ENCODE measurements around the gene CACNA2D3. TPM values are rescaled to one million over a fixed set of nuclear protein-coding genes. Genes with fewer than 3 reads are reported as not detected.

Gene CACNA2D3
- polyA plus RNA-seq, 1 donor (not counting 4 experiments of a cell fraction or from before 2014, with no cell fraction given) = 0.08 TPM

- no peaks in the 10 kb centered on the region for H3K4me1 ChIP-seq (ENCODE audit: control insufficient read depth, extremely low read depth, insufficient read depth, low read length)
- H3K4me2 ChIP-seq (ENCODE audit: control insufficient read depth, extremely low read depth, insufficient read depth, low read depth, low read length) = no peak overlapping the region
- no peaks in the 10 kb centered on the region for H3K9me3 ChIP-seq (ENCODE audit: control insufficient read depth, low read depth, low read length)
- H3K9me1 ChIP-seq (ENCODE audit: control insufficient read depth, extremely low read depth, insufficient read depth, low read length) = no peaks in the 10 kb centered on the region
- H4K20me1 ChIP-seq (ENCODE audit: control insufficient read depth, extremely low read depth, insufficient read depth, low read length) = no peaks in the 10 kb centered on the region
- dilution Hi-C loops (cut with MboI; ENCODE audit: extremely low pct_ligation_motif_present, low sequenced_read_pairs) = no loop called here
- no peak overlapping the region for H2AFZ ChIP-seq (ENCODE audit: control insufficient read depth, low read length)
- peaks cover 19% of the 10 kb centered on the region for H3K27me3 ChIP-seq (ENCODE audit: control insufficient read depth, extremely low read depth, insufficient read depth, low read length)
- H3K36me3 ChIP-seq (ENCODE audit: control insufficient read depth in 2 of 2, extremely low read depth in 1 of 2, insufficient read depth in 2 of 2, low read length in 2 of 2) = no peaks in the 10 kb centered on the region
- H3K4me3 ChIP-seq (ENCODE audit: control insufficient read depth in 2 of 3, extremely low read depth in 1 of 3, insufficient read depth in 2 of 3, low read depth in 1 of 3, low read length in 3 of 3) = no peak overlapping the region
- DNase-seq (ENCODE audit: low read depth, low spot score) (no peak), FAIRE-seq (no peak)
- H3K27ac ChIP-seq (ENCODE audit: control insufficient read depth, insufficient read depth, low read length) = no peak overlapping the region
- no peak for TF ChIP-seq CTCF (optimal IDR thresholded peaks at IDR 0.05 in 1 of 3, IDR thresholded peaks at IDR 0.05 in 1 of 3, conservative IDR thresholded peaks at IDR 0.05 in 1 of 3; ENCODE audit: extremely low read depth in 1 of 3, insufficient read depth in 2 of 3, low read length in 3 of 3)
- no peak for TF ChIP-seq EZH2 (IDR thresholded peaks at IDR 0.05; ENCODE audit: low read length)
- H3K79me2 ChIP-seq (ENCODE audit: control insufficient read depth, insufficient read depth, low read length) = no peaks in the 10 kb centered on the region
- H3K9ac ChIP-seq (ENCODE audit: control insufficient read depth, extremely low read depth, insufficient read depth, low read length) = no peak overlapping the region
These were observed 35.5 kb upstream of the CACNA2D3 start for GRCh38 chr3:54086652-54087405.

GRCh38 chr3:54087581-54088410 lies 34.6 kb upstream of the CACNA2D3 start:
- no peaks in the 10 kb centered on the region for H3K36me3 ChIP-seq (ENCODE audit: control insufficient read depth in 2 of 2, extremely low read depth in 1 of 2, insufficient read depth in 2 of 2, low read length in 2 of 2)
- H3K79me2 ChIP-seq (ENCODE audit: control insufficient read depth, insufficient read depth, low read length) = no peaks in the 10 kb centered on the region
- no peaks in the 10 kb centered on the region for H3K9me1 ChIP-seq (ENCODE audit: control insufficient read depth, extremely low read depth, insufficient read depth, low read length)
- DNase-seq (ENCODE audit: low read depth, low spot score) (no peak), FAIRE-seq (no peak)
- H3K9ac ChIP-seq (ENCODE audit: control insufficient read depth, extremely low read depth, insufficient read depth, low read length) = no peak overlapping the region
- H3K9me3 ChIP-seq (ENCODE audit: control insufficient read depth, low read depth, low read length) = no peaks in the 10 kb centered on the region
- H3K4me2 ChIP-seq (ENCODE audit: control insufficient read depth, extremely low read depth, insufficient read depth, low read depth, low read length) = no peak overlapping the region
- H3K27ac ChIP-seq (ENCODE audit: control insufficient read depth, insufficient read depth, low read length) = no peak overlapping the region
- no peaks in the 10 kb centered on the region for H4K20me1 ChIP-seq (ENCODE audit: control insufficient read depth, extremely low read depth, insufficient read depth, low read length)
- dilution Hi-C loops (cut with MboI; ENCODE audit: extremely low pct_ligation_motif_present, low sequenced_read_pairs) = no loop called here
- H3K27me3 ChIP-seq (ENCODE audit: control insufficient read depth, extremely low read depth, insufficient read depth, low read length) = peaks cover 19% of the 10 kb centered on the region
- no peaks in the 10 kb centered on the region for H3K4me1 ChIP-seq (ENCODE audit: control insufficient read depth, extremely low read depth, insufficient read depth, low read length)
- no peak overlapping the region for H2AFZ ChIP-seq (ENCODE audit: control insufficient read depth, low read length)
- H3K4me3 ChIP-seq (ENCODE audit: control insufficient read depth in 2 of 3, extremely low read depth in 1 of 3, insufficient read depth in 2 of 3, low read depth in 1 of 3, low read length in 3 of 3) = no peak overlapping the region
- TF ChIP-seq CTCF (optimal IDR thresholded peaks at IDR 0.05 in 1 of 3, IDR thresholded peaks at IDR 0.05 in 1 of 3, conservative IDR thresholded peaks at IDR 0.05 in 1 of 3; ENCODE audit: extremely low read depth in 1 of 3, insufficient read depth in 2 of 3, low read length in 3 of 3) = peak in 1 of 3 experiments; percentile 19
- no peak for TF ChIP-seq EZH2 (IDR thresholded peaks at IDR 0.05; ENCODE audit: low read length)
